Stomach (tissue), 19 donors: ENCODE results near the gene NDUFS8. TPM values are rescaled to one million over a fixed set of nuclear protein-coding genes. Genes with fewer than 3 reads are reported as not detected.
"Not testable (repeated sequence)": the region's sequence is repeated elsewhere in the genome, so short reads cannot be mapped to it uniquely, and the experiment has no call there.

ENCODE experiments used
- DNase-seq, 2 donors: peaks; one replicate each; pipeline versions ENCODE4 v3.0.0 to v3.0.0-alpha.2; 2013 to 2019
- H3K27ac ChIP-seq, 5 donors: fragments of 200-600 bp in 4 of 5; sonication (generic) in 4 of 5; one replicate each; pipeline ENCODE4 v1.5.1; 2013 to 2019; ENCODE audit warnings: mild to moderate bottlenecking in 1 of 5, moderate library complexity in 1 of 5
- H3K27me3 ChIP-seq, 3 donors: fragments of 200-600 bp; sonication (generic); one replicate each; pipeline ENCODE4 v1.5.1; 2017 to 2019; ENCODE audit warnings: mixed run types in 1 of 3
- H3K36me3 ChIP-seq, 4 donors: fragments of 200-600 bp; sonication (generic); 1 replicate in 3 of 4; 2 replicates in 1 of 4; pipeline ENCODE4 v1.5.1; 2016 to 2019
- H3K4me1 ChIP-seq, 4 donors: fragments of 200-600 bp; sonication (generic); one replicate each; pipeline ENCODE4 v1.5.1; 2016 to 2019
- H3K4me3 ChIP-seq, 4 donors: fragments of 200-600 bp; sonication (generic) in 3 of 4; one replicate each; pipeline ENCODE4 v1.5.1; 2016 to 2019; ENCODE audit warnings: mild to moderate bottlenecking in 1 of 4
- H3K9me3 ChIP-seq, 4 donors: fragments of 200-600 bp; sonication (generic); one replicate each; pipeline ENCODE4 v1.5.1; 2016 to 2019
- CTCF ChIP-seq, 7 experiments: fragments of 450-650 bp in 4 of 7; fragments of 200-600 bp in 3 of 7; sonication (generic) in 3 of 7; IDR thresholded peaks; one replicate each; pipeline ENCODE4 v1.5.1; 2016 to 2019; ENCODE audit warnings: antibody characterized with exemption in 7 of 7, control low read depth in 2 of 7, mild to moderate bottlenecking in 1 of 7
- EP300 ChIP-seq: sonication (generic); formaldehyde crosslinking; IDR thresholded peaks from one replicate; pipeline ENCODE4 v1.6.1; 2017; ENCODE audit warnings: antibody characterized with exemption
- POLR2A ChIP-seq, 4 donors: fragments of 450-650 bp; IDR thresholded peaks; one replicate each; pipeline ENCODE4 v1.6.1; 2016; ENCODE audit warnings: antibody characterized with exemption in 4 of 4, control low read depth in 2 of 4, mild to moderate bottlenecking in 1 of 4, moderate library complexity in 1 of 4
- POLR2AphosphoS5 ChIP-seq, 3 donors: sonication (generic); formaldehyde crosslinking; IDR thresholded peaks; one replicate each; pipeline ENCODE4 v1.6.1; 2016; ENCODE audit warnings: antibody characterized with exemption in 3 of 3
- WGBS, 5 donors: extraction: QIAGEN DNeasy Blood & Tissue Kit in 3 of 5; methylation state at CpG; one replicate each; pipeline versions ENCODE4 v1.1.5 to v1.1.7; 2013 to 2018; 5-methylcytosine and 5-hydroxymethylcytosine counted together
- intact Hi-C: fragments of 100-400 bp; cut with DNase I; formaldehyde crosslinking; loops from one replicate; pipeline ENCODE4 v1.15.1; 2023; ENCODE audit warnings: low total_unique reads
- long read RNA-seq, 10 donors: transcript quantifications; one replicate each; lab custom pipeline, GENCODE V29; 2026
- polyA plus RNA-seq, 3 donors: library from polyadenylated mRNA; stranded (reverse); fragments of 200-250 nt; gene quantifications; one replicate each; pipeline ENCODE4 v1.2.3, GENCODE V29; 2013
- total RNA-seq, 5 donors: library from RNA; depleted of rRNA; stranded (reverse); fragments of >200 nt; gene quantifications; one replicate each; pipeline versions ENCODE4 v1.1.0 to v1.2.3, GENCODE V29; 2014 to 2016
- donor health status: healthy with polysubstance abuse.
- donor health status: Bipolar disorder and iron deficiency.
- donor health status: healthy.

NDUFS8 gene
- total RNA-seq, result 100 to 1,000 TPM in 3 of 5 donors, 10 to 100 TPM in 2; 52.0 to 310 (median 123) TPM
- polyA plus RNA-seq, result 100 to 1,000 TPM; 187 to 263 (median 224) TPM
- long read RNA-seq, donor 1, transcript NDUFS8-201 (7 exons, 791 nt), result major isoform, 12 of 18 reads
- long read RNA-seq, donor 1, partial matches to known transcripts, result 0 of 18 reads
- long read RNA-seq, donor 1, other reads (novel, unspliced or antisense), result 5 of 18 reads
- long read RNA-seq, donor 2, transcript NDUFS8-201 (7 exons, 791 nt), result major isoform, 11 of 28 reads
- long read RNA-seq, donor 2, partial matches to known transcripts, result 0 of 28 reads
- long read RNA-seq, donor 2, other reads (novel, unspliced or antisense), result 14 of 28 reads
- long read RNA-seq, donor 3, transcript NDUFS8-201 (7 exons, 791 nt), result major isoform, 22 of 41 reads
- long read RNA-seq, donor 3, partial matches to known transcripts, result 0 of 41 reads
- long read RNA-seq, donor 3, other reads (novel, unspliced or antisense), result 17 of 41 reads
- long read RNA-seq, donor 4, partial matches to known transcripts, result 0 of 2 reads
- long read RNA-seq, donor 4, other reads (novel, unspliced or antisense), result 0 of 2 reads
- long read RNA-seq, donor 5, transcript NDUFS8-201 (7 exons, 791 nt), result major isoform, 21 of 48 reads
- long read RNA-seq, donor 5, partial matches to known transcripts, result 0 of 48 reads
- long read RNA-seq, donor 5, other reads (novel, unspliced or antisense), result 25 of 48 reads
- long read RNA-seq, donor 6, transcript NDUFS8-201 (7 exons, 791 nt), result major isoform, 47 of 123 reads
- long read RNA-seq, donor 6, partial matches to known transcripts, result 24 of 123 reads
- long read RNA-seq, donor 6, other reads (novel, unspliced or antisense), result 46 of 123 reads
- long read RNA-seq, donor 7, transcript NDUFS8-201 (7 exons, 791 nt), result major isoform, 23 of 63 reads
- long read RNA-seq, donor 7, partial matches to known transcripts, result 5 of 63 reads
- long read RNA-seq, donor 7, other reads (novel, unspliced or antisense), result 31 of 63 reads
- long read RNA-seq, donor 8, transcript NDUFS8-201 (7 exons, 791 nt), result major isoform, 30 of 60 reads
- long read RNA-seq, donor 8, partial matches to known transcripts, result 5 of 60 reads
- long read RNA-seq, donor 8, other reads (novel, unspliced or antisense), result 22 of 60 reads
- long read RNA-seq, donor 9, transcript NDUFS8-201 (7 exons, 791 nt), result major isoform, 15 of 46 reads
- long read RNA-seq, donor 9, partial matches to known transcripts, result 14 of 46 reads
- long read RNA-seq, donor 9, other reads (novel, unspliced or antisense), result 14 of 46 reads
- long read RNA-seq, donor 10, transcript NDUFS8-201 (7 exons, 791 nt), result major isoform, 9 of 21 reads
- long read RNA-seq, donor 10, partial matches to known transcripts, result 0 of 21 reads
- long read RNA-seq, donor 10, other reads (novel, unspliced or antisense), result 9 of 21 reads

- 0 to 1% (median 0%) methylated on average over 32 to 56 of the region's 56 CpGs for WGBS, 5 donors
- Histone ChIP-seq H3K4me3 (peak within 1 kb of the TSS; percentile 78 to 87 (median 83)), H3K4me1 (peaks cover 23 to 51% (median 40%) of the 10 kb centered on the region in 4 donors), H3K36me3 (peaks cover 15 to 57% (median 50%) of the 10 kb centered on the region in 4 donors), H3K27me3 (no peaks in the 10 kb centered on the region), H3K9me3 (no peaks in the 10 kb centered on the region), H3K27ac (peak within 1 kb of the TSS; percentile 88 to 92 (median 90))
- peak; percentile 95 to 99 for DNase-seq
- intact Hi-C loops, result no loop called here
- TF ChIP-seq CTCF (IDR thresholded peaks at IDR 0.05) (no peak), POLR2AphosphoS5 (IDR thresholded peaks at IDR 0.05) (peak; percentile 25 to 85 (median 83)), POLR2A (IDR thresholded peaks at IDR 0.05) (peak in 1 of 4 donors; percentile 38)
Observed at GRCh38 chr11:68030318-68031143, at the start of gene NDUFS8. TSS of gene NDUFS8 (plus strand) at chr11:68030681. CDS start at chr11:68032152, 1,471 bp downstream.

- H3K27ac ChIP-seq, H3K4me3 ChIP-seq, H3K4me1 ChIP-seq, H3K36me3 ChIP-seq, DNase-seq, H3K9me3 ChIP-seq, intact Hi-C loops: not testable (repeated sequence)
- H3K27me3 ChIP-seq, result peaks cover 0 to 13% (median 0%) of the 10 kb centered on the region in 3 donors
- 86 to 95% (median 94%) methylated on average over 10 of the region's 10 CpGs for WGBS, 5 donors
Observed at GRCh38 chr11:67981226-67981625, 49.3 kb upstream of the NDUFS8 start.

- intact Hi-C loops, result not testable (repeated sequence)
Observed at GRCh38 chr11:67982255-67982857, 48.1 kb upstream of the NDUFS8 start.

GRCh38 chr11:67983951-67984350 lies 46.5 kb upstream of the NDUFS8 start:
- no peaks in the 10 kb centered on the region for H3K36me3 ChIP-seq
- TF ChIP-seq POLR2AphosphoS5 (IDR thresholded peaks at IDR 0.05) (no peak), EP300 (no peak), POLR2A (IDR thresholded peaks at IDR 0.05) (no peak), CTCF (IDR thresholded peaks at IDR 0.05) (no peak)
- H3K27ac ChIP-seq, result no peak overlapping the region
- H3K9me3 ChIP-seq, result no peaks in the 10 kb centered on the region
- no peak for DNase-seq
- 78 to 88% (median 83%) methylated on average over 23 to 29 of the region's 29 CpGs for WGBS, 5 donors
- H3K27me3 ChIP-seq, result peaks cover 0 to 13% (median 0%) of the 10 kb centered on the region in 3 donors
- peaks cover 0 to 3% (median 2%) of the 10 kb centered on the region in 4 donors for H3K4me1 ChIP-seq
- no peak overlapping the region for H3K4me3 ChIP-seq
- intact Hi-C loops, result no loop called here

More at GRCh38 chr11:67982255-67982857, 48.1 kb upstream of the NDUFS8 start:
- H3K9me3 ChIP-seq, H3K36me3 ChIP-seq, H3K4me1 ChIP-seq, H3K4me3 ChIP-seq, DNase-seq, H3K27ac ChIP-seq: not testable (repeated sequence)
- peaks cover 0 to 13% (median 0%) of the 10 kb centered on the region in 3 donors for H3K27me3 ChIP-seq
- WGBS, 5 donors, result 45 to 63% (median 59%) methylated on average over 17 of the region's 17 CpGs

GRCh38 chr11:67985302-67985701 lies 45.2 kb upstream of the NDUFS8 start:
- H3K27me3 ChIP-seq, result peaks cover 0 to 13% (median 0%) of the 10 kb centered on the region in 3 donors
- H3K9me3 ChIP-seq, DNase-seq, intact Hi-C loops, H3K27ac ChIP-seq, H3K4me3 ChIP-seq, H3K36me3 ChIP-seq, H3K4me1 ChIP-seq: not testable (repeated sequence)
- WGBS, 5 donors, result 78 to 87% (median 85%) methylated on average over 6 of the region's 6 CpGs

- H3K9me3 ChIP-seq, H3K36me3 ChIP-seq, H3K27ac ChIP-seq, intact Hi-C loops: not testable (repeated sequence)
- Histone ChIP-seq H3K4me1 (peaks cover 6 to 15% (median 14%) of the 10 kb centered on the region in 4 donors), H3K27me3 (peaks cover 0 to 25% (median 7%) of the 10 kb centered on the region in 3 donors), H3K4me3 (peak overlapping the region in 3 of 4 donors; percentile 13 to 42 (median 20))
- peak in 1 of 2 donors; percentile 71 for DNase-seq
- 14 to 45% (median 18%) methylated on average over 8 to 50 of the region's 58 CpGs for WGBS, 5 donors
Observed at GRCh38 chr11:67990546-67991346, 39.7 kb upstream of the NDUFS8 start.
